ENCODE results near the gene FAIM.

- TF ChIP-seq CTCF (IDR thresholded peaks at IDR 0.05) (no peak), POLR2A (IDR thresholded peaks at IDR 0.05) (no peak)
Measured at GRCh38 chr3:138608322-138609135, at the start of gene FAIM.
